ENCODE data around the gene ATRNL1.

Gene ATRNL1, protein sequence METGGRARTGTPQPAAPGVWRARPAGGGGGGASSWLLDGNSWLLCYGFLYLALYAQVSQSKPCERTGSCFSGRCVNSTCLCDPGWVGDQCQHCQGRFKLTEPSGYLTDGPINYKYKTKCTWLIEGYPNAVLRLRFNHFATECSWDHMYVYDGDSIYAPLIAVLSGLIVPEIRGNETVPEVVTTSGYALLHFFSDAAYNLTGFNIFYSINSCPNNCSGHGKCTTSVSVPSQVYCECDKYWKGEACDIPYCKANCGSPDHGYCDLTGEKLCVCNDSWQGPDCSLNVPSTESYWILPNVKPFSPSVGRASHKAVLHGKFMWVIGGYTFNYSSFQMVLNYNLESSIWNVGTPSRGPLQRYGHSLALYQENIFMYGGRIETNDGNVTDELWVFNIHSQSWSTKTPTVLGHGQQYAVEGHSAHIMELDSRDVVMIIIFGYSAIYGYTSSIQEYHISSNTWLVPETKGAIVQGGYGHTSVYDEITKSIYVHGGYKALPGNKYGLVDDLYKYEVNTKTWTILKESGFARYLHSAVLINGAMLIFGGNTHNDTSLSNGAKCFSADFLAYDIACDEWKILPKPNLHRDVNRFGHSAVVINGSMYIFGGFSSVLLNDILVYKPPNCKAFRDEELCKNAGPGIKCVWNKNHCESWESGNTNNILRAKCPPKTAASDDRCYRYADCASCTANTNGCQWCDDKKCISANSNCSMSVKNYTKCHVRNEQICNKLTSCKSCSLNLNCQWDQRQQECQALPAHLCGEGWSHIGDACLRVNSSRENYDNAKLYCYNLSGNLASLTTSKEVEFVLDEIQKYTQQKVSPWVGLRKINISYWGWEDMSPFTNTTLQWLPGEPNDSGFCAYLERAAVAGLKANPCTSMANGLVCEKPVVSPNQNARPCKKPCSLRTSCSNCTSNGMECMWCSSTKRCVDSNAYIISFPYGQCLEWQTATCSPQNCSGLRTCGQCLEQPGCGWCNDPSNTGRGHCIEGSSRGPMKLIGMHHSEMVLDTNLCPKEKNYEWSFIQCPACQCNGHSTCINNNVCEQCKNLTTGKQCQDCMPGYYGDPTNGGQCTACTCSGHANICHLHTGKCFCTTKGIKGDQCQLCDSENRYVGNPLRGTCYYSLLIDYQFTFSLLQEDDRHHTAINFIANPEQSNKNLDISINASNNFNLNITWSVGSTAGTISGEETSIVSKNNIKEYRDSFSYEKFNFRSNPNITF (N-terminal part only)

DNA sequence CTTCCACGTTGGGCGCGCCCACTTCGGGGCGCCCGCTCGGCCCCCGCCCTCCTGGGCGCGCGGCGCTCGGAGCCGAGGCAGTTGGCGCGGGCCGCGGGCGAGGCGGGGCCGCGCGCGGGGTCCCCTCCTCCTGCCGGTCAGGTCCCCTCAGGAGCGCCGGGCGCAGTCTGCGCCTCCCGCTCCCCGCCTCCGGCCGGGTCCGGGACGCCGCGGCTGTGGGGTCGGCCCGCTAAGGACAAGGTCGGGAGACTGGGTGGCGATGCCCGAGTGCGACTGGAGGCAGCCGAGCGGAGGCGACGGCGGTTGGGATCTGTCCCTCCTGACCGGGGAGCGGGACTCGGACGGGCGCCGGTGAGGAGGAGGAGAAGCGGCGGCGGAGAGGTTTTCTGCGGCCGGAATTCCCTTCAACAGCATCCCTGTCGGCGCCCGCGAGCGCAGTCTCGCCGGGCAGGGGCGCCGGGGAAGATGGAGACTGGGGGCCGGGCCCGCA, at the start of gene ATRNL1:
TSS of gene ATRNL1 (plus strand) at position 80 of the 490 bp plus-strand sequence. CDS start at position 466, 386 bp downstream.
- TF ChIP-seq CTCF (IDR thresholded peaks at IDR 0.05; ENCODE audit: borderline replicate concordance, control extremely low read depth, extremely low read depth, insufficient read depth, missing control alignments) = no peak
- in situ Hi-C loops (cut with MboI; ENCODE audit: low sequenced_read_pairs, unreplicated experiment) = no loop called here
- DNase-seq (ENCODE audit: low spot score) = peak; percentile 73

DNA sequence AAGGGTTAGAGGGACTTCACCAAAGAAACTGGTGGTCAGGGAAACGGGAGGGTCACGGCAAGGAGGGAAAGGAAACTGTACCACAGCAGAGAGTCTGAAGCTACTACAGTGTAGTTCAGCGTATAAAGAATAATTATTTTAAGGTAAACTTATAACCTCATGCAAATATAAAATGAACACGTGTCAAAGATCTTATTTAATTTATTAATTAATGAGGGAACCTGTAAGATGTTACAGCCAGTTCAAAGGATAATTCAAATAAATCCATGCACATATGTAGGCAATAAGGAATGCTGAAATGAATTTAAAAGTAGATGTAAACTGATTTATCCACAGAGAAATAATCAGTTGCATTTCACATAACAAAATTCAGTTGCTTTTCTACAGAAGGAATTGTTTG, 49.4 kb upstream of the ATRNL1 start:
- TF ChIP-seq CTCF (IDR thresholded peaks at IDR 0.05; ENCODE audit: borderline replicate concordance, control extremely low read depth, extremely low read depth, insufficient read depth, missing control alignments) = no peak
- DNase-seq (ENCODE audit: low spot score) = no peak
- in situ Hi-C loops (cut with MboI; ENCODE audit: low sequenced_read_pairs, unreplicated experiment) = no loop called here

GRCh38 chr10:115044891-115045290, 48.3 kb upstream of the ATRNL1 start:
- no peak for TF ChIP-seq CTCF (IDR thresholded peaks at IDR 0.05; ENCODE audit: borderline replicate concordance, control extremely low read depth, extremely low read depth, insufficient read depth, missing control alignments)
- no peak for DNase-seq (ENCODE audit: low spot score)
- in situ Hi-C loops (cut with MboI; ENCODE audit: low sequenced_read_pairs, unreplicated experiment) = no loop called here

GRCh38 chr10:115045499-115045898, 47.7 kb upstream of the ATRNL1 start:
- TF ChIP-seq CTCF (IDR thresholded peaks at IDR 0.05; ENCODE audit: borderline replicate concordance, control extremely low read depth, extremely low read depth, insufficient read depth, missing control alignments) = no peak
- no peak for DNase-seq (ENCODE audit: low spot score)
- in situ Hi-C loops (cut with MboI; ENCODE audit: low sequenced_read_pairs, unreplicated experiment) = no loop called here

- TF ChIP-seq CTCF (IDR thresholded peaks at IDR 0.05; ENCODE audit: borderline replicate concordance, control extremely low read depth, extremely low read depth, insufficient read depth, missing control alignments) = no peak
- in situ Hi-C loops (cut with MboI; ENCODE audit: low sequenced_read_pairs, unreplicated experiment) = no loop called here
- DNase-seq (ENCODE audit: low spot score) = no peak
These were observed 46.4 kb upstream of the ATRNL1 start for GRCh38 chr10:115046686-115047236.

- in situ Hi-C loops (cut with MboI; ENCODE audit: low sequenced_read_pairs, unreplicated experiment) = no loop called here
- no peak for TF ChIP-seq CTCF (IDR thresholded peaks at IDR 0.05; ENCODE audit: borderline replicate concordance, control extremely low read depth, extremely low read depth, insufficient read depth, missing control alignments)
- DNase-seq (ENCODE audit: low spot score) = no peak
These were observed 45.5 kb upstream of the ATRNL1 start for GRCh38 chr10:115047705-115048104.
